Tibial nerve (tissue), 4 donors: ENCODE measurements around the gene PLLP.
"Not testable (repeated sequence)": the region's sequence is repeated elsewhere in the genome, so short reads cannot be mapped to it uniquely, and the experiment has no call there.

Experiments
- EP300 ChIP-seq, 2 donors: sonication (generic); formaldehyde crosslinking; IDR thresholded peaks; one replicate each; pipeline ENCODE4 v1.6.1; 2017; ENCODE audit warnings: antibody characterized with exemption in 2 of 2, mild to moderate bottlenecking in 1 of 2
- POLR2A ChIP-seq, 2 donors: fragments of 450-650 bp; IDR thresholded peaks; one replicate each; pipeline ENCODE4 v1.6.1; 2017; ENCODE audit warnings: antibody characterized with exemption in 2 of 2, mild to moderate bottlenecking in 2 of 2, moderate library complexity in 2 of 2
- TF ChIP-seq, protein P1 (sequence below), 5 experiments: fragments of 200-600 bp in 3 of 5; fragments of 450-650 bp in 2 of 5; sonication (generic) in 3 of 5; IDR thresholded peaks; one replicate each; pipeline ENCODE4 v1.5.1; 2016 to 2019; ENCODE audit warnings: antibody characterized with exemption in 5 of 5, mild to moderate bottlenecking in 3 of 5, moderate library complexity in 2 of 5

DNA sequence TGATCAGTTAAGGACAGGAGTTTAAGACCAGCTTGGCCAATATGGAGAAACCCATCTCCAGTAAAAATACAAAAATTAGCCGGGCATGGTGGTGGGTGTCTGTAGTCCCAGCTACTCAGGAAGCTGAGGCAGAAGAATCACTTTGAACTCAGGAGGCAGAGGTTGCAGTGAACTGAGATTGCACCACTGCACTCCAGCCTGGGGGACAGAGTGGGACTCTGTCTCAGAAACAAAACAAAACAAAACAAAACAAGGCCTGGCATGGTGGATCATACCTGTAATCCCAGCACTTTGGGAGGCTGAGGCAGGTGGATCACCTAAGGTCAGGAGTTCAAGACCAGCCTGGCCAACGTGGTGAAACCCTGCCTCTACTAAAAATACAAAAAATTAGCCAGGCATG, 17.1 kb downstream of the PLLP start:
- TF ChIP-seq, protein P1, sequence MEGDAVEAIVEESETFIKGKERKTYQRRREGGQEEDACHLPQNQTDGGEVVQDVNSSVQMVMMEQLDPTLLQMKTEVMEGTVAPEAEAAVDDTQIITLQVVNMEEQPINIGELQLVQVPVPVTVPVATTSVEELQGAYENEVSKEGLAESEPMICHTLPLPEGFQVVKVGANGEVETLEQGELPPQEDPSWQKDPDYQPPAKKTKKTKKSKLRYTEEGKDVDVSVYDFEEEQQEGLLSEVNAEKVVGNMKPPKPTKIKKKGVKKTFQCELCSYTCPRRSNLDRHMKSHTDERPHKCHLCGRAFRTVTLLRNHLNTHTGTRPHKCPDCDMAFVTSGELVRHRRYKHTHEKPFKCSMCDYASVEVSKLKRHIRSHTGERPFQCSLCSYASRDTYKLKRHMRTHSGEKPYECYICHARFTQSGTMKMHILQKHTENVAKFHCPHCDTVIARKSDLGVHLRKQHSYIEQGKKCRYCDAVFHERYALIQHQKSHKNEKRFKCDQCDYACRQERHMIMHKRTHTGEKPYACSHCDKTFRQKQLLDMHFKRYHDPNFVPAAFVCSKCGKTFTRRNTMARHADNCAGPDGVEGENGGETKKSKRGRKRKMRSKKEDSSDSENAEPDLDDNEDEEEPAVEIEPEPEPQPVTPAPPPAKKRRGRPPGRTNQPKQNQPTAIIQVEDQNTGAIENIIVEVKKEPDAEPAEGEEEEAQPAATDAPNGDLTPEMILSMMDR (IDR thresholded peaks at IDR 0.05): not testable (repeated sequence)
- TF ChIP-seq EP300, POLR2A (IDR thresholded peaks at IDR 0.05): not testable (repeated sequence)
